GM21717 (cell line): ENCODE data around the gene UBA1.
A peak's percentile ranks its signal among the peaks of the same experiment; 100 is the strongest.

Experiments used
- ATAC-seq: cut with Tn5 transposase; IDR thresholded peaks from one replicate; pipeline ENCODE4 v1.9.1; 2021; ENCODE audit warnings: mild to moderate bottlenecking, moderate library complexity; ENCODE audit not compliant: unreplicated experiment

The UBA1 gene

GRCh38 chrX:47228550-47229270 lies 35.1 kb downstream of the UBA1 start:
- ATAC-seq: no peak

GRCh38 chrX:47229427-47229826 lies 35.8 kb downstream of the UBA1 start:
- no peak for ATAC-seq

GRCh38 chrX:47230136-47230868 lies 36.7 kb downstream of the UBA1 start:
- ATAC-seq: no peak

GRCh38 chrX:47231167-47231566 lies 37.5 kb downstream of the UBA1 start:
- ATAC-seq: no peak

- no peak for ATAC-seq
These were observed 38.7 kb downstream of the UBA1 start for GRCh38 chrX:47232197-47232802.

GRCh38 chrX:47232803-47233332 lies 39.2 kb downstream of the UBA1 start, which contains the start of gene USP11:
Gene USP11, plus strand, starts transcription at chrX:47233009. Its CDS starts 35 bp downstream, at chrX:47233044.
- ATAC-seq: peak; percentile 6

GRCh38 chrX:47233333-47234113 lies 39.9 kb downstream of the UBA1 start:
- peak; percentile 80 for ATAC-seq

GRCh38 chrX:47234583-47234982 lies 41.0 kb downstream of the UBA1 start:
- no peak for ATAC-seq

GRCh38 chrX:47235691-47236103 lies 42.1 kb downstream of the UBA1 start:
- no peak for ATAC-seq

GRCh38 chrX:47239199-47239598 lies 45.6 kb downstream of the UBA1 start:
- no peak for ATAC-seq

- no peak for ATAC-seq
These were observed 46.4 kb downstream of the UBA1 start for GRCh38 chrX:47239898-47240545.

GRCh38 chrX:47240619-47241018 lies 47.0 kb downstream of the UBA1 start:
- no peak for ATAC-seq

- ATAC-seq: no peak
These were observed 47.8 kb downstream of the UBA1 start for GRCh38 chrX:47241201-47242011.

- no peak for ATAC-seq
These were observed 48.7 kb downstream of the UBA1 start for GRCh38 chrX:47242321-47242720.

- ATAC-seq: no peak
These were observed 49.7 kb downstream of the UBA1 start for GRCh38 chrX:47243351-47243750.

- ATAC-seq: no peak
These were observed 51.0 kb downstream of the UBA1 start for GRCh38 chrX:47244676-47245075.

- ATAC-seq: no peak
These were observed 51.5 kb downstream of the UBA1 start for GRCh38 chrX:47245156-47245555.

- no peak for ATAC-seq
These were observed 53.8 kb downstream of the UBA1 start for GRCh38 chrX:47247206-47247998.

- no peak for ATAC-seq
These were observed 54.3 kb downstream of the UBA1 start for GRCh38 chrX:47247999-47248320.
